A673 (cell line): Measurements from ENCODE around the gene ZFAND2B. TPM values are rescaled to one million over a fixed set of nuclear protein-coding genes. Genes with fewer than 3 reads are reported as not detected.
A peak's percentile ranks its signal among the peaks of the same experiment; 100 is the strongest.

Experiments
- BruUV-seq: library from RNA; stranded (reverse); fragments of 400-500 nt; replicated peaks from 2 replicates; lab custom pipeline; 2021; lab: Mats Ljungman, UMichigan
- CTCF ChIA-PET: fragments of 300-600 bp; sonication (Branson Sonifier 250); formaldehyde crosslinking; loops from one replicate; lab custom pipeline; 2022; ENCODE audit warnings: antibody characterized with exemption; lab: Charles Lee
- POLR2A ChIA-PET: fragments of 300-600 bp; sonication (Branson Sonifier 250); formaldehyde crosslinking; loops from one replicate; lab custom pipeline; 2022; ENCODE audit warnings: antibody characterized with exemption; ENCODE audit not compliant: low non-redundant PET; lab: Charles Lee
- DNase-seq: peaks from one replicate; pipeline ENCODE4 v3.0.0-alpha.2; 2015; ENCODE audit warnings: low spot score
- H3K27ac ChIP-seq: fragments of 200-600 bp; sonication (generic); 2 replicates; pipeline ENCODE4 v1.5.1; 2016; ENCODE audit warnings: mixed run types, low read depth, mild to moderate bottlenecking, mixed read lengths, antibody characterized with exemption, low read length; ENCODE audit not compliant: poor library complexity, severe bottlenecking
- H3K27me3 ChIP-seq: fragments of 200-600 bp; sonication (generic); replicated peaks from 2 replicates; pipeline ENCODE4 v1.6.1; 2017; ENCODE audit warnings: mixed run types, low read depth, mild to moderate bottlenecking, mixed read lengths, antibody characterized with exemption, low read length; ENCODE audit not compliant: insufficient read depth, poor library complexity
- H3K36me3 ChIP-seq: fragments of 200-600 bp; sonication (generic); 2 replicates; pipeline ENCODE4 v1.6.1; 2016; ENCODE audit warnings: mixed run types, mild to moderate bottlenecking, mixed read lengths, antibody characterized with exemption, low read length; ENCODE audit not compliant: insufficient read depth, poor library complexity, severe bottlenecking
- H3K4me1 ChIP-seq: fragments of 200-600 bp; sonication (generic); 2 replicates; pipeline ENCODE4 v1.6.1; 2017; ENCODE audit warnings: mixed run types, mild to moderate bottlenecking, mixed read lengths, antibody characterized with exemption, low read length; ENCODE audit not compliant: insufficient read depth, poor library complexity, severe bottlenecking
- H3K4me3 ChIP-seq: fragments of 200-600 bp; sonication (generic); 2 replicates; pipeline ENCODE4 v1.5.1; 2016; ENCODE audit warnings: low read depth, mixed run types, mild to moderate bottlenecking, mixed read lengths, low read length; ENCODE audit not compliant: poor library complexity, severe bottlenecking
- H3K9me3 ChIP-seq: fragments of 200-600 bp; sonication (generic); 2 replicates; pipeline ENCODE4 v1.6.1; 2016; ENCODE audit warnings: mixed run types, low read depth, mild to moderate bottlenecking, mixed read lengths, antibody characterized with exemption, low read length; ENCODE audit not compliant: poor library complexity, severe bottlenecking
- CTCF ChIP-seq: fragments of 300-800, 200-600 bp; sonication (generic); conservative IDR thresholded peaks from 2 replicates; pipeline ENCODE4 v1.5.1; 2017; ENCODE audit warnings: low read depth, mild to moderate bottlenecking, antibody characterized with exemption, low read length, moderate library complexity, mixed read lengths
- EZH2 ChIP-seq: fragments of 200-600 bp; sonication (generic); IDR thresholded peaks from 2 replicates; pipeline ENCODE4 v1.6.1; 2017; ENCODE audit warnings: borderline replicate concordance, low read depth, mild to moderate bottlenecking, mixed read lengths, antibody characterized with exemption, low read length; ENCODE audit not compliant: poor library complexity, severe bottlenecking
- intact Hi-C: fragments of 100-400 bp; cut with micrococcal nuclease; formaldehyde crosslinking; loops from one replicate; pipeline ENCODE4 v1.10.0; 2022; ENCODE audit not compliant: unreplicated experiment
- total RNA-seq: library from RNA; stranded (reverse); gene quantifications from 2 replicates; pipeline ENCODE4 v1.2.3, GENCODE V29; 2021

The ZFAND2B gene
- total RNA-seq, 1 experiment from 2014 or later: 20.0 TPM

DNA sequence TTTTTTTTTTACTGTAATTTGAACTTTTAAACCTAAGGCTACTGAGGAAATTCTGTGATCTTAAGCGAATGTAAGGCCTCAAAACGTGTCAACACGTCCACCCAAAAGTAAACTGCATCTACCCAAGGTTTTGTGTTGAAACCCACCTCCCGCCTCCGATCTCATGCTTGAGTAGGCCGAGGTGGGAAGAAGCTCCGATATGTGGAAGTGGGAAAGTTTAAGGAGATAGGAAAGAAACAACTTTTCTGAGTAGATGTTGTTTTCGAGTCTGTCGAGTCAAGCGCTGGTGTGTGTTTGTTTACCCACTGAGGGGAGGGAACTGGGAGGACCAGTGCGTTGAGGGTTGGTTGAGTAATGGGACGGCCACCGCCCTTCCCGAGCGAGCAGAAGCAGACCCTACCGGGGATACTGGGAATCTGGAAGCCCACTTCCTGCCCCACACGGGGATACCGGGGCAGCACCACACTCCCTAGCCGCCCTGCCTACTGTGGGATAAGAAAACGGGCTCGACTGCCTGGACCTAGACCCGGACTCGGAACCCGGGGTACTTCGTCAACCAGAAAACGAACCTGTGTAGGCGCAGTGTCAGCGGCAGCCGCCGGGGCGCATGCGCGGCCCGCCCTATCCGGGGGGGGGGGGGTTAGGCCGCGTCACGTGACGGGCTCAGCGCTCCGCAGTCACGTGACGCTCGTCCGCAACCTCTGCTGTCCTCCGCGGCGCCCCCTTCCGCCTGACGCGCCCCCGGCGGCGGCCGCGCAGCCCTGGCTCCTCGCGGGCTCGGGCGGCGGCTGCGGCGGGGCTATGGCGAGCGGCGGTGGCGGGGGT is 28.8 kb upstream of the ZFAND2B start, which contains the start of gene RETREG2:
Gene RETREG2, plus strand, starts transcription at position 724 of the 825 bp plus-strand sequence. Its CDS starts 78 bp downstream, at position 802.
- H3K27me3 ChIP-seq: no peaks in the 10 kb centered on the region
- H3K27ac ChIP-seq: peak within 1 kb of the TSS; percentile 81
- BruUV-seq: TSS peak; percentile 46
- no peaks in the 10 kb centered on the region for H3K9me3 ChIP-seq
- DNase-seq: peak; percentile 89
- peak within 1 kb of the TSS; percentile 96 for H3K4me3 ChIP-seq
- ChIA-PET CTCF (interaction anchor here (1.4 kb wide), 1 partner anchor 23 kb away, joined by 6 read pairs; no protein-coding TSS in a partner anchor), POLR2A (no interaction called here)
- H3K4me1 ChIP-seq: peaks cover 5% of the 10 kb centered on the region
- TF ChIP-seq EZH2: no peak
- 0 out of 2 replicates have a peak, but pooled peaks have one; percentile 31 for TF ChIP-seq CTCF
- H3K36me3 ChIP-seq: peaks cover 32% of the 10 kb centered on the region
- intact Hi-C loops: loop anchor here (5.0 kb wide), 2 partner anchors 40 to 120 kb away; partner anchors contain the start of gene ABCB6

DNA sequence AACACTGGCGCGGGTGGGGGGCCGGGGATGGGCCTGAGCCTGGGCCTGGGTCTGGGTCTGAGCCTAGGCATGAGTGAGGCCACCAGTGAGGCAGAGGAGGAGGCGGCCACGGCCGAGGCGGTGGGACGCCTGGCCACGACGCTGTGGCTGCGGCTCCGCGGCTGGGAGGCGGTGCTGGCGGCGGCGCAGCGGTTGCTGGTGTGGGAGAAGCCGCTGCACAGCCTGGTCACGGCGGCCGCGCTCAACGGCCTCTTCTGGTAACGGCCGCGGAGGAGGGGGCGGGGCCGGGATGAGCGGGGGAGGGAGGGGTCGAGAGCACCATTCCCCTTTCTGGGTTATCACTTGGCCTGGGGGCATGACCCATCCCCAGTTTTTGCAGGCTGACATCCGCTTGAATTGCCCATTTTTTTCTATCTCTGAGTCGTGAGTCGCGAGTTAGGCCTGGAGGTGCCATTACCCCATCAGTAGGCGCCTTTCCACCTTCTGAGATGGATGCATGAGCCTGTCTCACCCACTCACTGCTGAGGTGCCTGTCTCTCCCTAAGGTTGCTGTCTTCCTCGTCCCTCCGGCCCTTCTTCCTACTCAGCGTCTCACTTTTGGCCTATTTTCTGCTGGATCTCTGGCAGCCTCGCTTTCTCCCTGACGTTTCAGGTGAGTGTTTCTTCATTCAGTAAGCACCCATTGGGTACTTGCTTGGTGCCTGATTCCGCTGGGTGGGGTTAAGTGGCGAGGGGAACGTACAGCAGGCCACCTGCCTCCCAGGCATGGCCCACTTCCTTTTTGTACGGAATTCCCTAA is 28.0 kb upstream of the ZFAND2B start:
- TF ChIP-seq EZH2 (no peak), CTCF (no peak)
- Histone ChIP-seq H3K9me3 (no peaks in the 10 kb centered on the region), H3K4me3 (peak overlapping the region; percentile 96), H3K36me3 (peaks cover 40% of the 10 kb centered on the region), H3K27me3 (no peaks in the 10 kb centered on the region), H3K4me1 (peaks cover 5% of the 10 kb centered on the region), H3K27ac (peak overlapping the region; percentile 81)
- POLR2A ChIA-PET: no interaction called here
- CTCF ChIA-PET: no interaction called here
- DNase-seq: no peak
- BruUV-seq: no TSS peak
- intact Hi-C loops: loop anchor here (5.0 kb wide), 2 partner anchors 39 to 119 kb away; partner anchors contain the start of gene ABCB6
